SK-N-SH (cell line): ENCODE results near the gene PLIN5. TPM values are rescaled to one million over a fixed set of nuclear protein-coding genes. Genes with fewer than 3 reads are reported as not detected.

Source experiments
- CTCF ChIA-PET: fragments of 300-600, 350-600 bp; formaldehyde crosslinking; extraction: SDS; loops from one replicate; lab custom pipeline; 2021; lab: Yijun Ruan, JAX
- POLR2A ChIA-PET: fragments of 350-600 bp; sonication (Branson Sonifier 250); formaldehyde crosslinking; extraction: SDS; loops from one replicate; lab custom pipeline; 2020; ENCODE audit warnings: antibody characterized with exemption, inconsistent platforms; lab: Yijun Ruan, JAX
- DNase-seq: peaks from one replicate; pipeline ENCODE4 v3.0.0; 2012
- H2AFZ ChIP-seq: fragments of 200-600 bp; sonication (generic); 2 replicates; pipeline ENCODE4 v1.8.1; 2016; ENCODE audit warnings: antibody characterized with exemption, mild to moderate bottlenecking, low read depth
- H3F3A ChIP-seq: fragments of 200-600 bp; sonication (generic); replicated peaks from 2 replicates; pipeline ENCODE3; 2016; ENCODE audit warnings: antibody characterized with exemption, mild to moderate bottlenecking; ENCODE audit not compliant: insufficient read depth
- H3K27ac ChIP-seq, 2 experiments: fragments of 200-500 bp in 1 of 2; fragments of 200-600 bp in 1 of 2; sonication (Bioruptor generic) in 1 of 2; sonication (generic), shearing (Covaris generic) in 1 of 2; 2 replicates each; pipeline versions ENCODE4 v1.5.1 to v1.6.1; 2014 to 2016; ENCODE audit warnings: low read depth in 2 of 2, inconsistent platforms in 1 of 2, low read length in 1 of 2, mild to moderate bottlenecking in 1 of 2, mixed read lengths in 1 of 2
- H3K27me3 ChIP-seq: fragments of 200-600 bp; sonication (generic), shearing (Covaris generic); 2 replicates; pipeline ENCODE4 v1.6.1; 2016; ENCODE audit warnings: mixed run types; ENCODE audit not compliant: insufficient read depth
- H3K36me3 ChIP-seq, 2 experiments: fragments of 200-500 bp in 1 of 2; fragments of 200-600 bp in 1 of 2; sonication (Bioruptor generic) in 1 of 2; sonication (generic) in 1 of 2; replicated peaks in 1 of 2; 2 replicates each; pipeline versions ENCODE3 to v1.5.1; 2014 to 2016; ENCODE audit warnings: low read length in 1 of 2, mild to moderate bottlenecking in 1 of 2; ENCODE audit not compliant: insufficient read depth in 2 of 2, control insufficient read depth in 1 of 2
- H3K4me1 ChIP-seq, 2 experiments: fragments of 200-500 bp in 1 of 2; fragments of 200-600 bp in 1 of 2; sonication (Bioruptor generic) in 1 of 2; sonication (generic), shearing (Covaris generic) in 1 of 2; 2 replicates each; pipeline versions ENCODE4 v1.5.1 to v1.6.1; 2014 to 2016; ENCODE audit warnings: low read depth in 1 of 2, low read length in 1 of 2, mixed run types in 1 of 2; ENCODE audit not compliant: insufficient read depth in 2 of 2, control insufficient read depth in 1 of 2
- H3K4me2 ChIP-seq: fragments of 200-600 bp; sonication (generic), shearing (Covaris generic); 2 replicates; pipeline ENCODE4 v1.6.1; 2017; ENCODE audit warnings: mixed run types
- H3K4me3 ChIP-seq, 2 experiments: fragments of 200-500 bp in 1 of 2; fragments of 200-600 bp in 1 of 2; sonication (Bioruptor generic) in 1 of 2; sonication (generic), shearing (Covaris generic) in 1 of 2; 2 replicates each; pipeline versions ENCODE4 v1.5.1 to v1.8.1; 2014 to 2016; ENCODE audit warnings: low read depth in 2 of 2, inconsistent platforms in 1 of 2, low read length in 1 of 2, mild to moderate bottlenecking in 1 of 2, mixed read lengths in 1 of 2, moderate library complexity in 1 of 2
- H3K79me2 ChIP-seq: fragments of 200-600 bp; sonication (generic); 2 replicates; pipeline ENCODE4 v1.8.1; 2017; ENCODE audit warnings: mild to moderate bottlenecking; ENCODE audit not compliant: insufficient read depth
- H3K9ac ChIP-seq: fragments of 200-600 bp; sonication (generic); 2 replicates; pipeline ENCODE4 v1.6.1; 2017; ENCODE audit warnings: mixed run types
- H3K9me2 ChIP-seq: fragments of 200-600 bp; sonication (generic); 2 replicates; pipeline ENCODE4 v1.6.1; 2017; ENCODE audit warnings: mixed run types
- H3K9me3 ChIP-seq: fragments of 200-600 bp; sonication (generic); 2 replicates; pipeline ENCODE4 v1.6.1; 2017; ENCODE audit warnings: mixed run types, mild to moderate bottlenecking, moderate library complexity
- H4K20me1 ChIP-seq: fragments of 200-600 bp; sonication (generic); 2 replicates; pipeline ENCODE4 v1.6.1; 2017; ENCODE audit warnings: mild to moderate bottlenecking, mixed run types; ENCODE audit not compliant: insufficient read depth
- EZH2phosphoT487 ChIP-seq: fragments of 200-600 bp; sonication (generic); IDR thresholded peaks from 2 replicates; pipeline ENCODE4 v1.6.1; 2017; ENCODE audit warnings: low read depth, mixed run types, mild to moderate bottlenecking, antibody characterized with exemption, moderate library complexity, borderline replicate concordance
- RAD21 ChIP-seq: IDR thresholded peaks from 2 replicates; pipeline ENCODE4 v1.6.1; 2012; ENCODE audit warnings: mild to moderate bottlenecking, low read length
- TEAD4 ChIP-seq: IDR thresholded peaks from 2 replicates; pipeline ENCODE4 v1.4.0; 2012; ENCODE audit warnings: mild to moderate bottlenecking, borderline replicate concordance; ENCODE audit not compliant: insufficient read depth
- WGBS: methylation state at CpG from one replicate; pipeline ENCODE4 v1.1.6; 2017; ENCODE audit warnings: low lambda C conversion rate; 5-methylcytosine and 5-hydroxymethylcytosine counted together
- polyA plus RNA-seq, 3 experiments: library from polyadenylated mRNA; depleted of rRNA; stranded (reverse); fragments of >200 nt; gene quantifications; 2 replicates each; pipeline ENCODE4 v1.2.3, GENCODE V29; 2012
- TF ChIP-seq, protein P1 (sequence below): fragments of 150-350 bp; IDR thresholded peaks from 2 replicates; pipeline ENCODE4 v1.6.1; 2017; ENCODE audit warnings: antibody characterized with exemption, low read length, low read depth, borderline replicate concordance
- TF ChIP-seq, protein P2 (sequence below): IDR thresholded peaks from 2 replicates; pipeline ENCODE4 v1.4.0; 2012; ENCODE audit warnings: low read depth
- TF ChIP-seq, protein P3 (sequence below): IDR thresholded peaks from 2 replicates; pipeline ENCODE4 v1.4.0; 2012; ENCODE audit warnings: low read depth, borderline replicate concordance
- TF ChIP-seq, protein P4 (sequence below): fragments of 200-600 bp; sonication (generic); IDR thresholded peaks from 2 replicates; pipeline ENCODE4 v1.6.1; 2017; ENCODE audit warnings: antibody characterized with exemption, mild to moderate bottlenecking, moderate library complexity

Gene PLIN5
- polyA plus RNA-seq, 1 of the 3 experiments (the other 2 are of a cell fraction) = 0.59 TPM

DNA sequence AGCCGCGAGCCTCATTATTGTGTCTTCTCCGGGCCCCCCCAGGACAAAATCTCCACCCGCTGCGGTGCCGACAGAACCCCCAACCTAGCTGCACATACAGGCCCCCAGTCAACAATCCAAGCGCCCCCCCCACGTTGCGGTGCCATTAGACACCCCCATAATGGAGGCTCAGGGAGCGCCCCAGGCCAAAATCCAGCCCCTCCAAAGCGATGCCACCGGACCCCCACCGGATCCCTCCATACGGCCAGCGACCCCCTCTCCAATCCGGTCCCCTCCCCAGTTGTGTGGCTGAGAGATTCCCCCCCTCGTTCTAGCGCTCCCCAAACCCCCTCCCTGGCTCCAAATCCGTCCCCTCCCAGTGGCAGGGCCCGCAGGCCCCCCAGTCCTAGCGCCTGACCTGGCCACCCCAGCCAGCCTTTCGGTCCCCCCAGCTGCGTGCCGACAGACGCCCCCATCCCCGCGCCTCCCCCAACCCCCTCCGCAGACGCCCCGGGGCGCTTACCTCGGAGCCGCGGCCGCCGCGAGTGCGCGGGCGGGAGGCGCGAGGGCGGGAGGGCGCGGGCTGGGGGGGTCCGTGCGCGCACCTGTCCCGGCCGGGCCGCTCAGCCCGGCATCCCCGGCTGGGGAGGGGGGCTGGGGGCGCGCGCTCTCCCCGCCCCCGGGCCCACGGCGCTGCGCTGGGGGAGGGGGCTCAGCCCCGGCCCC lies 46.1 kb upstream of the PLIN5 start (continued):
- TF ChIP-seq, protein P1, sequence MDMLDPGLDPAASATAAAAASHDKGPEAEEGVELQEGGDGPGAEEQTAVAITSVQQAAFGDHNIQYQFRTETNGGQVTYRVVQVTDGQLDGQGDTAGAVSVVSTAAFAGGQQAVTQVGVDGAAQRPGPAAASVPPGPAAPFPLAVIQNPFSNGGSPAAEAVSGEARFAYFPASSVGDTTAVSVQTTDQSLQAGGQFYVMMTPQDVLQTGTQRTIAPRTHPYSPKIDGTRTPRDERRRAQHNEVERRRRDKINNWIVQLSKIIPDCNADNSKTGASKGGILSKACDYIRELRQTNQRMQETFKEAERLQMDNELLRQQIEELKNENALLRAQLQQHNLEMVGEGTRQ = no peak
- no peak for TF ChIP-seq TEAD4

DNA sequence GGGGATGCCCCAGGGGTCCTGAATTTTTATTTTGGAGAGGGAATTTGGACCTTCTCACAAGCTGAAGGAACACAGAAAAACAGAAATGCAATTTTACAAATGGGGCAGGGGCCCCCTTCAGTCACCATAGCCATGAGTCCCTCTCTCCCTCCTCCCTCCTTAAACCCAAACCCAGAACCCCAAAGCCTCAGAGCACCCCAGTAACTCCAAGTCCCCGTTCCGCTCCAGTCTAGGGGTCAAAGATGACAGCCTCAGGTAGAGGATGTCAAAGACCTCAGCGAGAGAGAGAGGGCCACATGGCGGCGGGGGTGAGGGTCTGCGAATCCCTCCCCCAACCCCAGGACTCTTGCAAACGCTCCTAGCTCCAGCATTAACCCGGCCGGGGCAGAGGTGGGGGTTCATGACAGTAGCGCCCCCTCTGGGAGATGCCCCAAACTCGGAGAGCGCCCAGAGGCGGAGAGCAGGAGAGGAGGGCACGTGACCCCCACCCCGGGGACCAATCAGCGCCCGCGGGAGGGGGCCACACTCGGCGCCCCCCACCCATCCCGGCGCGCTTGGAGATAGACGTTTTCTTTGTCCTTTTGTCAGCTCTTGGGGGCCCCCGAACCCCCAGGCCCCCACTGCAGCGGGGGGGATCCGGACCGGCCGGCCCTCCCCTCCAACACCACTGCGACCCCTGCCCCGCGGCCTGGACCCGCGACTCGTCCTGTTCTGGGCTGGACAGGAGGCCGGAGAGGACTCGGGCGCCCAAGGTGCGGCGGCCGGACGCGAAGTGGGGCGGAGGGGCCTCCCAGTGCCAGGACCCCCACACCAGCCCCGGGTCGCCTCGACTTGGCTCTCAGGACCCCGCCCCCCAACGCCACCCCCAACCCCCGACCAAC lies 45.2 kb upstream of the PLIN5 start:
- H3K4me3 ChIP-seq = peak overlapping the region in 1 of 2 experiments; percentile 22; a peak in 2 of 4 replicates

More for the DNA sequence above, 45.2 kb upstream of the PLIN5 start:
- no peak overlapping the region for H3K27ac ChIP-seq
- H3F3A ChIP-seq = peaks cover 20% of the 10 kb centered on the region
- no peaks in the 10 kb centered on the region for H3K36me3 ChIP-seq
- peaks cover 22% of the 10 kb centered on the region; the same call in 1 of the 2 replicates for H3K27me3 ChIP-seq
- H3K4me2 ChIP-seq = no peak overlapping the region; the same call in 1 of the 2 replicates
- no peak overlapping the region for H2AFZ ChIP-seq
- peak; percentile 61 for DNase-seq
- WGBS = 0% methylated on average over 6 of the region's 50 CpGs
- no peaks in the 10 kb centered on the region for H3K79me2 ChIP-seq
- no peaks in the 10 kb centered on the region for H4K20me1 ChIP-seq
- CTCF ChIA-PET = interaction anchor here (1.1 to 6.0 kb wide), 10 partner anchors 9 to 57 kb away, joined by 3 to 58 read pairs (median 5); partner anchors contain the start of gene SEMA6B
- POLR2A ChIA-PET = interaction anchor here (0.6 kb wide), 1 partner anchor 151 kb away, joined by 3 read pairs; no protein-coding TSS in a partner anchor
- H3K9me2 ChIP-seq = no peaks in the 10 kb centered on the region
- TF ChIP-seq RAD21 = no peak
- TF ChIP-seq, protein P2, sequence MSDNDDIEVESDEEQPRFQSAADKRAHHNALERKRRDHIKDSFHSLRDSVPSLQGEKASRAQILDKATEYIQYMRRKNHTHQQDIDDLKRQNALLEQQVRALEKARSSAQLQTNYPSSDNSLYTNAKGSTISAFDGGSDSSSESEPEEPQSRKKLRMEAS = no peak
- TF ChIP-seq EZH2phosphoT487 = peak; percentile 23; the same call in 1 of the 2 replicates
- TF ChIP-seq, protein P3, sequence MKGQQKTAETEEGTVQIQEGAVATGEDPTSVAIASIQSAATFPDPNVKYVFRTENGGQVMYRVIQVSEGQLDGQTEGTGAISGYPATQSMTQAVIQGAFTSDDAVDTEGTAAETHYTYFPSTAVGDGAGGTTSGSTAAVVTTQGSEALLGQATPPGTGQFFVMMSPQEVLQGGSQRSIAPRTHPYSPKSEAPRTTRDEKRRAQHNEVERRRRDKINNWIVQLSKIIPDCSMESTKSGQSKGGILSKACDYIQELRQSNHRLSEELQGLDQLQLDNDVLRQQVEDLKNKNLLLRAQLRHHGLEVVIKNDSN = peak; percentile 72
- TF ChIP-seq, protein P4, sequence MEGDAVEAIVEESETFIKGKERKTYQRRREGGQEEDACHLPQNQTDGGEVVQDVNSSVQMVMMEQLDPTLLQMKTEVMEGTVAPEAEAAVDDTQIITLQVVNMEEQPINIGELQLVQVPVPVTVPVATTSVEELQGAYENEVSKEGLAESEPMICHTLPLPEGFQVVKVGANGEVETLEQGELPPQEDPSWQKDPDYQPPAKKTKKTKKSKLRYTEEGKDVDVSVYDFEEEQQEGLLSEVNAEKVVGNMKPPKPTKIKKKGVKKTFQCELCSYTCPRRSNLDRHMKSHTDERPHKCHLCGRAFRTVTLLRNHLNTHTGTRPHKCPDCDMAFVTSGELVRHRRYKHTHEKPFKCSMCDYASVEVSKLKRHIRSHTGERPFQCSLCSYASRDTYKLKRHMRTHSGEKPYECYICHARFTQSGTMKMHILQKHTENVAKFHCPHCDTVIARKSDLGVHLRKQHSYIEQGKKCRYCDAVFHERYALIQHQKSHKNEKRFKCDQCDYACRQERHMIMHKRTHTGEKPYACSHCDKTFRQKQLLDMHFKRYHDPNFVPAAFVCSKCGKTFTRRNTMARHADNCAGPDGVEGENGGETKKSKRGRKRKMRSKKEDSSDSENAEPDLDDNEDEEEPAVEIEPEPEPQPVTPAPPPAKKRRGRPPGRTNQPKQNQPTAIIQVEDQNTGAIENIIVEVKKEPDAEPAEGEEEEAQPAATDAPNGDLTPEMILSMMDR = peak; percentile 48
- no peak overlapping the region for H3K9ac ChIP-seq
- no peaks in the 10 kb centered on the region for H3K9me3 ChIP-seq
- H3K4me1 ChIP-seq = peaks cover 0 to 8% of the 10 kb centered on the region in 2 experiments; a peak in 1 of 4 replicates
